Epithelial cell of proximal tubule (primary cell): Measurements from ENCODE around the gene MAML2. TPM values are rescaled to one million over a fixed set of nuclear protein-coding genes. Genes with fewer than 3 reads are reported as not detected.

Experiments used
- DNase-seq: peaks from one replicate; pipeline ENCODE4 v3.0.0-alpha.2; 2011; ENCODE audit warnings: low read depth
- H3K4me3 ChIP-seq: 2 replicates; pipeline ENCODE4 v1.5.1; 2011; ENCODE audit warnings: low read depth, mild to moderate bottlenecking, low read length
- total RNA-seq: library from RNA; depleted of rRNA; stranded (reverse); fragments of >200 nt; gene quantifications from 2 replicates; pipeline ENCODE4 v1.2.3, GENCODE V29; 2015
- TF ChIP-seq, protein P1 (sequence below): conservative IDR thresholded peaks from 2 replicates; pipeline ENCODE4 v1.5.1; 2012; ENCODE audit warnings: low read depth, mild to moderate bottlenecking, low read length

MAML2 gene
- total RNA-seq, 1 donor from 2014 or later, result 5.1 TPM

DNA sequence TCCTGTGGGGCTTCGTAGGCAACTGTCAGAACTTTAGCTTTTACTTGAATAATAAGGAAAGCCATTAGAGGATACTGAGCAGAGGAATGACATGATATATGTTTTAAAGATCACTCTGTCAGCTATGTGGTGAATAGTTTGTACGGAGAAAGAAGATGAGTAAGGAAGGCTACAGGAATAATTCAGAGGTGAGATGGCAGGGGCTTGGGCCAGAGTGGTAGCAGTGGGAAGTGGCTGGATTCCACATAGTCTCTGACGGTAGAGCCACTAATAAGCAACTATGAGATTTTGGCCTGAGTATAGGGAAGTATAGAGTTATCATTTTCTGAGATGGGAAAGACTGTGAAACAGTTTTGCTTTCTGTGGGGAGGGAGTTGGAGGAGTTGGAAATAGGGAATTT, 325.1 kb downstream of the MAML2 start:
- H3K4me3 ChIP-seq, result no peak overlapping the region
- TF ChIP-seq, protein P1, sequence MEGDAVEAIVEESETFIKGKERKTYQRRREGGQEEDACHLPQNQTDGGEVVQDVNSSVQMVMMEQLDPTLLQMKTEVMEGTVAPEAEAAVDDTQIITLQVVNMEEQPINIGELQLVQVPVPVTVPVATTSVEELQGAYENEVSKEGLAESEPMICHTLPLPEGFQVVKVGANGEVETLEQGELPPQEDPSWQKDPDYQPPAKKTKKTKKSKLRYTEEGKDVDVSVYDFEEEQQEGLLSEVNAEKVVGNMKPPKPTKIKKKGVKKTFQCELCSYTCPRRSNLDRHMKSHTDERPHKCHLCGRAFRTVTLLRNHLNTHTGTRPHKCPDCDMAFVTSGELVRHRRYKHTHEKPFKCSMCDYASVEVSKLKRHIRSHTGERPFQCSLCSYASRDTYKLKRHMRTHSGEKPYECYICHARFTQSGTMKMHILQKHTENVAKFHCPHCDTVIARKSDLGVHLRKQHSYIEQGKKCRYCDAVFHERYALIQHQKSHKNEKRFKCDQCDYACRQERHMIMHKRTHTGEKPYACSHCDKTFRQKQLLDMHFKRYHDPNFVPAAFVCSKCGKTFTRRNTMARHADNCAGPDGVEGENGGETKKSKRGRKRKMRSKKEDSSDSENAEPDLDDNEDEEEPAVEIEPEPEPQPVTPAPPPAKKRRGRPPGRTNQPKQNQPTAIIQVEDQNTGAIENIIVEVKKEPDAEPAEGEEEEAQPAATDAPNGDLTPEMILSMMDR, result no peak
- DNase-seq, result no peak

DNA sequence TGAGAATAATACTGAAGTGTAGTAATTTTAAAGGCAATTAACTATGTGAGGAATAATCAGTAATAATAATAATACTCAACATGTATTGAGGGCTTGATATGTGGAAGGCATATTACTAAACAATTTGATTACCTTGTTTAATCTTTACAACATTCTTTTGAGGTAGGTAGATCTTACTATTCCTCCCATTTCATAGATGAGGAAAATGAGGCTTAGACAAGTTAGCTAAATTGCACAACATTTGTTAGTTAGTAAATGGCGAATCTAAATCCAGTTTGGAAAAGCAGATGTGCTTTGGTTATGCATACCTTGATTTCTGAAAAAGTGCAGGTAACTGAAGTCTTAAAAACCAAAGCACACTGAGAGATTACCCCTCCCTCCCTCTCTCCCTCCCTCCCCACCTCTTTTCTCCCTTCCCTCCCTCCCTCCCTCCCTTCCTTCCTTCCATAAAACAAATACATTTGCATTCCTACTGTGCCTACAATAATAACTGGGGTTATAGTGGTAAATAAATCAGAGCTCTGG, 326.0 kb downstream of the MAML2 start:
- DNase-seq, result no peak
- TF ChIP-seq, protein P1, result no peak

DNA sequence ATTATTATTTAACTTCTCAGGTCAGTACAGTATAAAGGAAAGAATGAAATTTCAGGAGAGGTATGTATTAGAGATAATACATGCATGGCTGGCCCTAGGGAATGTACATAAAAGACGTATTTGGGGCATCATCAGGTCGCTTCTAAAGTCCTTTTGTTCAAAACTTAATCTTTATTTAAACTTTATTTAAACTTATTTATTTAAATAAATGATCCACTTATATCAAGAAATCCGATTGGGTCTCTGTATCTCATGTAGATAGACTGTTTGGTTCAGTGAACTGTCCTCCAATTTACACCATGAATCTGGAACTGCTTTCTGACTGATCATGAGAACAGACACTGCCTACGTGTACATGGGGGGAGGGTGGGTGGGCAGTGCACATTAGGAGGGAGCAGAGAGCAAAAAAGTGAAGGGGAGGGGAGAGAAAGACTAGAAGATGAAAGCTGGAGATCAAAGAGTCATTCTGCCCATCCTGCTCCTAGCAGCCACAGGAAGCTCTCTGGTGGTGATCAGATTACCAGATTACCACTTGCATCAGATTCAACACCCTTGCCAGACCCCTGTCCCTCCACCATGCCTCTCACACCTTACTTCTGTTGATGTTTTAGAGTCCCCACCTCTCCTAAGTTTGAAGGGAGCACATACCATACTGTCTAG, 327.0 kb downstream of the MAML2 start:
- H3K4me3 ChIP-seq, result no peak overlapping the region
- TF ChIP-seq, protein P1, result no peak
- no peak for DNase-seq

More for the DNA sequence above, 326.0 kb downstream of the MAML2 start:
- H3K4me3 ChIP-seq, result no peak overlapping the region

DNA sequence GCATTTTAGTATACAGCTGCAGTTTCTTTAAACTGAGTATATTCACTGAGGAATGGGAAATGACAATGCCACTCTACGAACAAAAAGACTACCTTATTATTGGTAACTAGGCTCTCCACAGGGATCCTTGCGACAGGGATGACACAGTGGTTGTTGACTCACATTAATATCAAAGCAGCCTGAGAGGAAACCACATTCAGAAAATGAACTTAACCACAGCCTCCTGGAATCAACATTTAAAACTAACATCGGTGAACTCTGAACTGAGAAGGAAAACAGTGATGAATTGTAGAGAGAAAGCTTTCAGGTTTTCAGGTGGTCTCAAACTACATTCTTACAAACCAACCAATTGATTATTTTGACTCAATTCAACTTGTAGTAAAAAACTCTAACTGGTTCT, 328.8 kb downstream of the MAML2 start:
- no peak overlapping the region for H3K4me3 ChIP-seq
- TF ChIP-seq, protein P1, result no peak
- DNase-seq, result no peak

DNA sequence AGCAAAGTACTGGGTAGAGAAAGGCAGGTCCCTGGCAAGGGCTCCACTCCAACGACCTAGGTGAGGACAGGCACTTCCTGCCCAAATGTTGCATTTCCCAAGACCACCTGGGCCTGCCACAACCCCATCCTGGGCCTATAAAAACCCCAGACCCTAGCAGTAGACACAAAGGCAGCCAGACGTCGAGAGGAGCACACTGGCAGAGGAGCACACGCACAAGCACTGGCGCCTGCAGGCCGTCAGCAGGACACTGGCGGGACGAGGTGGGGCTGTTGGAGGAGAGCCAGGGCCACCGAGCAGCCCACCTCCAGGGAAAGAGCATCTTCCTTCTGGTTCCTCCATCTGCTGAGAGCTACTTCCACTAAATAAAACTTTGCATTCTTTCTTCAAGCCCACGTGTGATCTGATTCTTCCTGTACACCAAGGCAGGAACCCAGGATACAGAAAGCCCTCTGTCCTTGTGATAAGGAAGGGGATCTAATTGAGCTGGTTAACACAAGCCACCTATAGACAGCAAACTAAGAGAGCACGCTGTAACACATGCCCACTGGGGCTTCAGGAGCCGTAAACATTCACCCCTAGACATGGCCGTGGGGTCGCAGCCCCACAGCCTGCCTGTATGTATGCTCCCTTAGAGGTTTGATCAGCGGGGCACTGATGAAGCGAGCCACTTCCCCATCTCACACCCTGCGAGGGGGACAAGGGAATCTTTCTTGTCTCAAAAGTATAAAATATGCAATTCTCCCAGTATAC, 329.4 kb downstream of the MAML2 start:
- TF ChIP-seq, protein P1, result no peak
- DNase-seq, result no peak

DNA sequence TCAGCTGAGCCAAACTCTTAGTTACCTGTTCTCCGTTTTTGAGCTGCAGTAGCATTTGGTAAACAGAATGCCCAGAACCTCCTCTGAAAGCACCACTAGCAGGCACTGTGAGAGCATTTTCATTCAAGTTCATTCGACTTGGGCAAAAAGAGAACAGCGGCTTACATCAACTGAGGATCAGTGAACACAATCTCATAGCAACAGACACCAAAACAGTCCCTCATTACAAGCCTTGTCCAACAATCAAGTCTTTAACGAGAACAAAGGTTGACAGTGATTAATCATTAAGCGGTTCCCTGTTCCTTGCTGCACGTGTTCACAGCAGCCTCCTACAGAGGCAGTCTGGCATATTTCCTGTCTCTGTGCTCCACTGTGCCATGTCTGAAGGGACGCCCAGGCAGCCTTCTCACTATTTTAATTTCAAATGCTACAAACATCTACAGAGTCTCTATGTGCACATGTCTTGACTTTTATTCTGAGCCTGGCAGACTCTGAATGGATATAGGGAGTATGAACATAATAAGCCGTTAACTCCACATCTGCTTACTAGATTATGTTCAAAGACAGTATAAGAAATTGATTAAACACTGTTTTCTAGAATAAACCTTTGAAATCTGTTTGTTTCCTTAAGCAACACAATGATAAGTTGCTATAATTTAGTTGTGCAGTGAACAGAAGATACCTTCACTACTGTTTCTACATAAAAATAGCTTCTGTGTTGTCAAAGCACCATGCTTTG, 330.7 kb downstream of the MAML2 start:
- H3K4me3 ChIP-seq, result no peak overlapping the region
- TF ChIP-seq, protein P1, result peak; percentile 97

More for the DNA sequence above, 329.4 kb downstream of the MAML2 start:
- no peak overlapping the region for H3K4me3 ChIP-seq

More for the DNA sequence above, 330.7 kb downstream of the MAML2 start:
- DNase-seq, result peak; percentile 99
